Uterus (tissue), 4 donors: ENCODE results near the gene TRMT2A. TPM values are rescaled to one million over a fixed set of nuclear protein-coding genes. Genes with fewer than 3 reads are reported as not detected.

Source experiments
- DNase-seq, 2 donors: peaks; one replicate each; pipeline ENCODE4 v3.0.0-alpha.2; 2019 to 2020
- H3K27ac ChIP-seq, 2 donors: fragments of 200-600 bp; sonication (generic); 1 replicate in 1 of 2; 2 replicates in 1 of 2; pipeline ENCODE4 v1.5.1; 2016 to 2018
- H3K27me3 ChIP-seq, 2 donors: fragments of 200-600 bp; sonication (generic); one replicate each; pipeline ENCODE4 v1.5.1; 2018 to 2019; ENCODE audit warnings: control low read depth in 1 of 2
- H3K36me3 ChIP-seq, 2 donors: fragments of 200-600 bp; sonication (generic); one replicate each; pipeline ENCODE4 v1.5.1; 2019; ENCODE audit warnings: control low read depth in 1 of 2
- H3K4me1 ChIP-seq, 2 donors: fragments of 200-600 bp; sonication (generic); one replicate each; pipeline ENCODE4 v1.5.1; 2018 to 2019; ENCODE audit warnings: control low read depth in 1 of 2
- H3K4me3 ChIP-seq, 2 donors: fragments of 200-600 bp; sonication (generic); 1 replicate in 1 of 2; 2 replicates in 1 of 2; pipeline ENCODE4 v1.5.1; 2018 to 2019; ENCODE audit warnings: mild to moderate bottlenecking in 1 of 2
- H3K9me3 ChIP-seq, 2 donors: fragments of 200-600 bp; sonication (generic); one replicate each; pipeline ENCODE4 v1.5.1; 2019; ENCODE audit warnings: control low read depth in 1 of 2
- POLR2A ChIP-seq, 2 donors: fragments of 450-650 bp; IDR thresholded peaks; one replicate each; pipeline ENCODE4 v1.6.1; 2016; ENCODE audit warnings: antibody characterized with exemption in 2 of 2, mild to moderate bottlenecking in 1 of 2, moderate library complexity in 1 of 2
- intact Hi-C: fragments of 100-400 bp; cut with DNase I; formaldehyde crosslinking; loops from one replicate; pipeline ENCODE4 v1.15.1; 2023; ENCODE audit warnings: low total_unique reads
- total RNA-seq, 4 donors: library from RNA; depleted of rRNA in 3 of 4; stranded (reverse); fragments of >200 nt in 3 of 4; gene quantifications; one replicate each; pipeline versions ENCODE4 v1.1.0 to v1.2.4, GENCODE V29; 2014 to 2023
- TF ChIP-seq, protein P1 (sequence below), 4 experiments: fragments of 200-600 bp in 2 of 4; fragments of 450-650 bp in 2 of 4; sonication (generic) in 2 of 4; IDR thresholded peaks; one replicate each; pipeline ENCODE4 v1.5.1; 2016 to 2019; ENCODE audit warnings: antibody characterized with exemption in 4 of 4, mild to moderate bottlenecking in 2 of 4, moderate library complexity in 1 of 4
- donor health status: DM: yes; HTN: yes; CAD: no.

Gene TRMT2A
- total RNA-seq, 4 donors from 2014 or later, result 30.9 to 123 (median 45.3) TPM

DNA sequence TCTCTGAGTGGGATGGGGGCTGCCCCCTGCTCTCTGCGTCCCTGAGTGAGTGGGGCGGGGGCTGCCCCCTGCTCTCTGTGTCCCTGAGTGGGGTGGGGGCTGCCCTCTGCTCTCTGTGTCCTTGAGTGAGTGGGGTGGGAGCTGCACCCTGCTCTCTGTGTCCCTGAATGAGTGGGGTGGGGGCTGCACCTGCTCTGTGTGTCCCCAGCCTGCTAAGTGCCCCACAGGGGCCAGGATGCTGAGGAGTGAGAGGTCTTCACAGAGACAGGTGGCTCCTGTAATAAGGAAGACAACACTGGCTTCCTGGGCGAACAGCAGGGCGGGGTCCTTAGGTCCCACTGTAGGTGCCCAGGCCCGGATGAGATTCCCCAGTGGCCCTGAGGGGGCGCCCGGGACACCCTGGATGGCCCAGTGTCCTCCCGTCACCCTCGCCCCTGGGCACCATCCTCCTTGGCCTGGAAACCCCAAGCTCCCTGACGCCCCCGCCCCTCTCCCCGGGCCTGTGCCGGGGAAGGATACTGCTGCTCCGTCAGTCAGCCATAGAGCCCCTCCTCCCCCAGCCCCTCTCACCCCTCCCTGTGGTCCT lies 37.7 kb upstream of the TRMT2A start:
- H3K27ac ChIP-seq, result no peak overlapping the region
- no peak for DNase-seq
- no peaks in the 10 kb centered on the region for H3K9me3 ChIP-seq
- H3K36me3 ChIP-seq, result no peaks in the 10 kb centered on the region
- no peaks in the 10 kb centered on the region for H3K27me3 ChIP-seq
- H3K4me1 ChIP-seq, result no peaks in the 10 kb centered on the region
- no peak overlapping the region for H3K4me3 ChIP-seq
- intact Hi-C loops, result loop anchor here (5.0 kb wide), 1 partner anchor 128 kb away; no protein-coding TSS in a partner anchor
- no peak for TF ChIP-seq POLR2A (IDR thresholded peaks at IDR 0.05)
- TF ChIP-seq, protein P1, sequence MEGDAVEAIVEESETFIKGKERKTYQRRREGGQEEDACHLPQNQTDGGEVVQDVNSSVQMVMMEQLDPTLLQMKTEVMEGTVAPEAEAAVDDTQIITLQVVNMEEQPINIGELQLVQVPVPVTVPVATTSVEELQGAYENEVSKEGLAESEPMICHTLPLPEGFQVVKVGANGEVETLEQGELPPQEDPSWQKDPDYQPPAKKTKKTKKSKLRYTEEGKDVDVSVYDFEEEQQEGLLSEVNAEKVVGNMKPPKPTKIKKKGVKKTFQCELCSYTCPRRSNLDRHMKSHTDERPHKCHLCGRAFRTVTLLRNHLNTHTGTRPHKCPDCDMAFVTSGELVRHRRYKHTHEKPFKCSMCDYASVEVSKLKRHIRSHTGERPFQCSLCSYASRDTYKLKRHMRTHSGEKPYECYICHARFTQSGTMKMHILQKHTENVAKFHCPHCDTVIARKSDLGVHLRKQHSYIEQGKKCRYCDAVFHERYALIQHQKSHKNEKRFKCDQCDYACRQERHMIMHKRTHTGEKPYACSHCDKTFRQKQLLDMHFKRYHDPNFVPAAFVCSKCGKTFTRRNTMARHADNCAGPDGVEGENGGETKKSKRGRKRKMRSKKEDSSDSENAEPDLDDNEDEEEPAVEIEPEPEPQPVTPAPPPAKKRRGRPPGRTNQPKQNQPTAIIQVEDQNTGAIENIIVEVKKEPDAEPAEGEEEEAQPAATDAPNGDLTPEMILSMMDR (IDR thresholded peaks at IDR 0.05), result no peak

DNA sequence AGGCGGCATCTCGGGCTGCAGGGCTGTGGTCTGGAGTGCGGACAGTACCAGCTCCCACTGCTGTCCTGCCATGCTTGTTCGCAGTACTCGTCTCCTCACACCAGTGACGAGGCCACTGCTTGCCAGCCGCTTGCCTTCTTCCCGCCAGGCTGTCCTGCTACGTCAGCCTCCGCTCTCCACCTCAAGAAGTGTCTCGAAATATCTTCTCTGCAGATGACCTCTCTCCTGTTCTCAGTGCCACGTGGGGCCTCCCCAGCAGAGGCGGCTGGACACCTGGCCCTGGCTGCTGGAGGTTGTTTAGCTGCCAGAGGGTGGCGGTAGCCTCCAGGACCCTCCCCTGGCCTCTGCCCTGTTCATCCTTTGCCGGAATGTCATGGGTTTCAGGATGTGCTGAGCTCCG lies 36.9 kb upstream of the TRMT2A start:
- no peak overlapping the region for H3K4me3 ChIP-seq
- TF ChIP-seq, protein P1 (IDR thresholded peaks at IDR 0.05), result no peak
- no peak for TF ChIP-seq POLR2A (IDR thresholded peaks at IDR 0.05)
- no peaks in the 10 kb centered on the region for H3K27me3 ChIP-seq
- no peak overlapping the region for H3K27ac ChIP-seq
- intact Hi-C loops, result no loop called here
- no peak for DNase-seq
- H3K4me1 ChIP-seq, result no peaks in the 10 kb centered on the region
- H3K9me3 ChIP-seq, result no peaks in the 10 kb centered on the region
- no peaks in the 10 kb centered on the region for H3K36me3 ChIP-seq

DNA sequence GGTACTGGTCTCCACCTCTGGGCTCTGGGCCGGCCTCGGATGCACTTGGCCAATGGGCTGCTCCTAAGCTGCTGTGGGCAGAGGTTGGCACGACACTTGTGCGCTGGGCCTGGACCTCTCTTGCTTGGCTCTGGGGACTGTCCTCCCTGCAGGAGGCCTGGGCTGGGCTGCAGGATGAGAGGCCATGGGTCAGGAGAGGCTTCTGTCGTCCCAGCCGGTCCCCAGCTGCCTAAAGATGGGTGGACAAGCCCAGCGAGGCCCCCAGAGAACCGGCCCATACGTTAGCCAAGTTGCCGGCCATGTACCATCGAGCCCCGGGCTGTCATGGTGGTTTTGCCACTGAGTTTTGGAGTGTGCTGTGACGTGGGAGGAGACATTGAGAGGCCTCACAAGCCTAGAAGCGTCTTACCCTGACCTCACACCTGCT lies 35.5 kb upstream of the TRMT2A start:
- H3K36me3 ChIP-seq, result no peaks in the 10 kb centered on the region
- H3K9me3 ChIP-seq, result no peaks in the 10 kb centered on the region
- no peaks in the 10 kb centered on the region for H3K4me1 ChIP-seq
- H3K27ac ChIP-seq, result no peak overlapping the region
- no peak for TF ChIP-seq POLR2A (IDR thresholded peaks at IDR 0.05)
- TF ChIP-seq, protein P1 (IDR thresholded peaks at IDR 0.05), result no peak
- intact Hi-C loops, result no loop called here
- no peaks in the 10 kb centered on the region for H3K27me3 ChIP-seq
- no peak for DNase-seq
- H3K4me3 ChIP-seq, result no peak overlapping the region

DNA sequence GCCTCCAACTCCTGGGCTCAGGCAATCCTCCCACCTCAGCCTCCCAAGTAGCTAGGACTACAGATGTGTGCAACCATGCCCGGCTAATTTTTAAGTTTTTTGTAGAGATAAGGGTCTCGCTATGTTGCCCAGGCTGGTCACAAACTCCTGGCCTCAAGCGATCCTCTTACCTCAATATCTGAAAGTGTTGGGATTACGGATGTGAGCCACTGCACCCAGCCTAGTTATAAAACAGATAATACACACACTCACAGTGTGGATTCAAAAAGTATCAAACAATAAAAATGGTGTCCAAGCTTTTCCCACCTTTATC lies 34.2 kb upstream of the TRMT2A start:
- intact Hi-C loops, result no loop called here
- Histone ChIP-seq H3K4me3 (no peak overlapping the region), H3K27me3 (no peaks in the 10 kb centered on the region), H3K9me3 (no peaks in the 10 kb centered on the region), H3K4me1 (no peaks in the 10 kb centered on the region), H3K36me3 (no peaks in the 10 kb centered on the region), H3K27ac (no peak overlapping the region)
- DNase-seq, result no peak
- TF ChIP-seq, protein P1 (IDR thresholded peaks at IDR 0.05), result no peak
- TF ChIP-seq POLR2A (IDR thresholded peaks at IDR 0.05), result no peak

DNA sequence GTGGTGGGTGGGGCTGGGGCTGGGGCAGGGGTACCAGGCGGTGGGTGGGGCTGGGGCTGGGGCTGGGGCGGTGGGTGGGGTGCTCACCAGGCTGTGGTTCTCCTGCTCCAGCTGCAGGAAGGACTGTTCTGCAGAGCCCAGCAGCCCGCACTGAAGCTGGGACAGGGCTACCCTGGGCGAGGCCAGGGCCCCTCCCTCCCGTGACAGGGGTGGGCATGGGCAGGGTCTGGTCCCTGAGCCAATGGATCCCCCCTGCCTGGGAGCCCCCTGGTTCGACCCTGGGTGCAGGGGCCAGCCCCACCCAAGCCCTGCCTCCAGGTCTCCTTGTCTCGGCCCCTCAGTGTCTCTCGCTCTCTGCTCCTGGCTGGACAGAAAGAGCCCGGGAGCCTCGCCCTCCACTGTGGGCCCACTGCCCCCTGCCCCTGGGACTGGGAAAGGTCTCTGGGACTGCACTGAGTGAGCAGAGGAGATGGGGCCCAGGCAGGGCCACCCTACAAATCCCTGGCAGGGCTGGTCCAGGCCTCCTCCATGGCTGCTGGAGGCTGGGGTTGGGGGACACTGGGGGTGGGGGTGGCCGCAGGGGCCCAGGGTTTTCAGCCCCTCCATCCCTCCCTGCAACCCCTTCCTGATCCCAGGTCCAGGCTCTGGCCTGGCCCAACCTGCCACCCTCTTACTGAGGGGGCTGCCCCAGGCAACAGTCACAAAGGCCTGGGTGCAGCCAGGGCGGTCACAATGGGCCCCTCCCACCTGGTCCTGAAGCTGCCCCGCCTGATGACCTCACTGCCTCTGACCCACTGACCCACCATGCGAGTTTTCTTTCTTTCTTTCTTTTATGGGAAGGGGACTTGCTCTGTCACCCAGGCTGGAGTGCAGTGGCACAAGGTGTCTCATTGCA lies 33.6 kb upstream of the TRMT2A start, which contains the start of gene CCDC188:
Gene CCDC188 (minus strand): TSS at position 675 of the 895 bp plus-strand sequence. CDS start 69 bp downstream, at position 606.
- DNase-seq, result no peak
- Histone ChIP-seq H3K4me1 (no peaks in the 10 kb centered on the region), H3K36me3 (no peaks in the 10 kb centered on the region), H3K27ac (no peak within 1 kb of the TSS), H3K9me3 (no peaks in the 10 kb centered on the region), H3K27me3 (no peaks in the 10 kb centered on the region), H3K4me3 (no peak within 1 kb of the TSS)
- intact Hi-C loops, result no loop called here
- TF ChIP-seq, protein P1 (IDR thresholded peaks at IDR 0.05), result no peak
- no peak for TF ChIP-seq POLR2A (IDR thresholded peaks at IDR 0.05)
